Lower leg skin (tissue), 3 donors: ENCODE data around the gene FUCA1.

Experiments used
- CTCF ChIP-seq, 3 donors: fragments of 450-650 bp; IDR thresholded peaks; one replicate each; pipeline ENCODE4 v1.5.1; 2016; ENCODE audit warnings: antibody characterized with exemption in 3 of 3, mild to moderate bottlenecking in 3 of 3, moderate library complexity in 2 of 3
- POLR2A ChIP-seq, 2 donors: fragments of 450-650 bp; IDR thresholded peaks; one replicate each; pipeline ENCODE4 v1.6.1; 2016 to 2017; ENCODE audit warnings: antibody characterized with exemption in 2 of 2, mild to moderate bottlenecking in 1 of 2, moderate library complexity in 1 of 2

- TF ChIP-seq POLR2A (IDR thresholded peaks at IDR 0.05) (no peak), CTCF (IDR thresholded peaks at IDR 0.05) (no peak)
Measured at GRCh38 chr1:23916209-23917131, 48.4 kb upstream of the FUCA1 start.
